Ishikawa (cell line): Measurements from ENCODE around the gene RFX8.

Experiments
- CEBPB ChIP-seq: IDR thresholded peaks from 2 replicates; pipeline ENCODE4 v1.6.1; 2012
- EGR1 ChIP-seq: IDR thresholded peaks from 2 replicates; pipeline ENCODE4 v1.6.1; 2012
- EP300 ChIP-seq: IDR thresholded peaks from 2 replicates; pipeline ENCODE4 v1.6.1; 2012; ENCODE audit warnings: borderline replicate concordance
- FOXM1 ChIP-seq: IDR thresholded peaks from 2 replicates; pipeline ENCODE4 v1.6.1; 2012; ENCODE audit warnings: low read depth, borderline replicate concordance
- MAX ChIP-seq: IDR thresholded peaks from 2 replicates; pipeline ENCODE4 v1.6.1; 2012
- NFIC ChIP-seq: IDR thresholded peaks from 2 replicates; pipeline ENCODE4 v1.6.1; 2012
- RAD21 ChIP-seq: IDR thresholded peaks from 2 replicates; pipeline ENCODE4 v1.6.1; 2012; ENCODE audit warnings: low read depth
- TAF1 ChIP-seq: IDR thresholded peaks from 2 replicates; pipeline ENCODE4 v1.6.1; 2012; ENCODE audit warnings: low read depth, mild to moderate bottlenecking
- TCF12 ChIP-seq: IDR thresholded peaks from 2 replicates; pipeline ENCODE4 v1.6.1; 2012; ENCODE audit warnings: low read depth

- TF ChIP-seq EP300, result no peak
- TF ChIP-seq TAF1, result no peak
- TF ChIP-seq EGR1, result no peak
- no peak for TF ChIP-seq CEBPB
- TF ChIP-seq NFIC, result no peak
- TF ChIP-seq MAX, result no peak
- TF ChIP-seq TCF12, result no peak
- TF ChIP-seq FOXM1, result no peak
- no peak for TF ChIP-seq RAD21
Measured at GRCh38 chr2:101409699-101410098, 65.2 kb downstream of the RFX8 start.
